Naive B cell (primary cell): ENCODE measurements around the gene FHOD1. TPM values are rescaled to one million over a fixed set of nuclear protein-coding genes. Genes with fewer than 3 reads are reported as not detected.

ENCODE experiments used
- ATAC-seq, 2 donors: fragments of 150-1000 bp; cut with Tn5 transposase; 2 replicates each; pipeline ENCODE4 v1.10.0; 2021; ENCODE audit warnings: low read depth in 2 of 2, mild to moderate bottlenecking in 2 of 2, moderate library complexity in 2 of 2
- DNase-seq: peaks from one replicate; pipeline ENCODE4 v3.0.0; 2022
- H3K27ac Mint-ChIP-seq, 6 donors: one replicate each; pipeline ENCODE4 v1.8.0; 2020 to 2022; ENCODE audit warnings: mild to moderate bottlenecking in 6 of 6, mixed read lengths in 6 of 6, moderate library complexity in 5 of 6, inconsistent platforms in 2 of 6
- H3K27me3 Mint-ChIP-seq, 3 donors: one replicate each; pipeline ENCODE4 v1.8.0; 2021 to 2022; ENCODE audit warnings: mixed read lengths in 3 of 3, mild to moderate bottlenecking in 1 of 3
- H3K36me3 Mint-ChIP-seq, 2 donors: one replicate each; pipeline ENCODE4 v1.8.0; 2020 to 2022; ENCODE audit warnings: mixed read lengths in 2 of 2, inconsistent platforms in 1 of 2, mild to moderate bottlenecking in 1 of 2
- H3K4me1 Mint-ChIP-seq, 3 donors: one replicate each; pipeline ENCODE4 v1.8.0; 2020 to 2022; ENCODE audit warnings: mixed read lengths in 3 of 3, inconsistent platforms in 1 of 3, mild to moderate bottlenecking in 1 of 3, moderate library complexity in 1 of 3
- H3K4me3 Mint-ChIP-seq, 8 donors: one replicate each; pipeline ENCODE4 v1.8.0; 2020 to 2022; ENCODE audit warnings: mild to moderate bottlenecking in 8 of 8, mixed read lengths in 8 of 8, moderate library complexity in 8 of 8, inconsistent platforms in 2 of 8
- H3K9me3 Mint-ChIP-seq, 7 donors: one replicate each; pipeline ENCODE4 v1.8.0; 2020 to 2022; ENCODE audit warnings: mixed read lengths in 7 of 7, mild to moderate bottlenecking in 5 of 7, inconsistent platforms in 2 of 7, moderate library complexity in 1 of 7
- polyA plus RNA-seq, 6 donors: library from polyadenylated mRNA; unstranded; fragments of 300-500 nt; fragmentation: Illumina TruSeq; gene quantifications; one replicate each; pipeline ENCODE4 v1.2.3, GENCODE V29; 2021; ENCODE audit warnings: low read depth in 6 of 6

Gene FHOD1
- polyA plus RNA-seq, 6 donors from 2014 or later = 1.4 to 4.8 (median 2.3) TPM

GRCh38 chr16:67265834-67266233 lies 18.6 kb upstream of the FHOD1 start:
- ATAC-seq (no peak), DNase-seq (no peak)
- Mint-ChIP-seq H3K4me3 (no peak overlapping the region), H3K36me3 (no peaks in the 10 kb centered on the region), H3K27ac (no peak overlapping the region), H3K27me3 (peaks cover 0 to 23% (median 16%) of the 10 kb centered on the region in 3 donors), H3K4me1 (no peaks in the 10 kb centered on the region), H3K9me3 (no peaks in the 10 kb centered on the region)

GRCh38 chr16:67264866-67265265 lies 17.6 kb upstream of the FHOD1 start:
- no peak for DNase-seq
- Mint-ChIP-seq H3K27me3 (peaks cover 0 to 23% (median 16%) of the 10 kb centered on the region in 3 donors), H3K27ac (no peak overlapping the region), H3K4me1 (peaks cover 0 to 4% (median 0%) of the 10 kb centered on the region in 3 donors), H3K4me3 (no peak overlapping the region), H3K36me3 (no peaks in the 10 kb centered on the region), H3K9me3 (no peaks in the 10 kb centered on the region)
- ATAC-seq = no peak

- no peak for ATAC-seq
- peaks cover 0 to 4% (median 0%) of the 10 kb centered on the region in 3 donors for H3K4me1 Mint-ChIP-seq
- no peak overlapping the region for H3K4me3 Mint-ChIP-seq
- H3K27ac Mint-ChIP-seq = no peak overlapping the region
- H3K9me3 Mint-ChIP-seq = no peaks in the 10 kb centered on the region
- no peak for DNase-seq
- H3K27me3 Mint-ChIP-seq = peaks cover 0 to 23% (median 16%) of the 10 kb centered on the region in 3 donors
- H3K36me3 Mint-ChIP-seq = no peaks in the 10 kb centered on the region
Measured at GRCh38 chr16:67264277-67264676, 17.0 kb upstream of the FHOD1 start.

- Mint-ChIP-seq H3K4me1 (peaks cover 0 to 4% (median 0%) of the 10 kb centered on the region in 3 donors), H3K9me3 (no peaks in the 10 kb centered on the region), H3K27me3 (peaks cover 0 to 23% (median 16%) of the 10 kb centered on the region in 3 donors), H3K36me3 (no peaks in the 10 kb centered on the region), H3K27ac (no peak overlapping the region), H3K4me3 (no peak overlapping the region)
- ATAC-seq = no peak
- no peak for DNase-seq
Measured at GRCh38 chr16:67263201-67263600, 15.9 kb upstream of the FHOD1 start.

- DNase-seq = peak; percentile 14
- Mint-ChIP-seq H3K27me3 (peaks cover 10 to 43% (median 29%) of the 10 kb centered on the region in 3 donors), H3K4me3 (peak overlapping the region in 1 of 8 donors; percentile 3), H3K4me1 (peaks cover 0 to 4% (median 0%) of the 10 kb centered on the region in 3 donors), H3K36me3 (no peaks in the 10 kb centered on the region), H3K9me3 (no peaks in the 10 kb centered on the region), H3K27ac (peak overlapping the region in 4 of 6 donors; percentile 26 to 59 (median 37))
- peak; percentile 53 to 68 for ATAC-seq
Measured at GRCh38 chr16:67260426-67261063, 13.3 kb upstream of the FHOD1 start.

- Mint-ChIP-seq H3K4me1 (peaks cover 0 to 4% (median 0%) of the 10 kb centered on the region in 3 donors), H3K27ac (no peak overlapping the region), H3K9me3 (no peaks in the 10 kb centered on the region), H3K36me3 (no peaks in the 10 kb centered on the region), H3K4me3 (no peak overlapping the region), H3K27me3 (peaks cover 10 to 43% (median 34%) of the 10 kb centered on the region in 3 donors)
- ATAC-seq = no peak
- DNase-seq = no peak
Measured at GRCh38 chr16:67259705-67260104, 12.4 kb upstream of the FHOD1 start.

GRCh38 chr16:67258161-67258835 lies 11.0 kb upstream of the FHOD1 start:
- ATAC-seq (no peak), DNase-seq (no peak)
- Mint-ChIP-seq H3K9me3 (no peaks in the 10 kb centered on the region), H3K36me3 (no peaks in the 10 kb centered on the region), H3K27ac (no peak overlapping the region), H3K4me3 (no peak overlapping the region), H3K4me1 (peaks cover 0 to 4% (median 0%) of the 10 kb centered on the region in 3 donors), H3K27me3 (peaks cover 10 to 33% (median 32%) of the 10 kb centered on the region in 3 donors)

- DNase-seq = no peak
- Mint-ChIP-seq H3K4me1 (peaks cover 0 to 4% (median 0%) of the 10 kb centered on the region in 3 donors), H3K27ac (no peak overlapping the region), H3K9me3 (no peaks in the 10 kb centered on the region), H3K36me3 (no peaks in the 10 kb centered on the region), H3K4me3 (peak overlapping the region in 1 of 8 donors; percentile 53), H3K27me3 (peaks cover 10 to 31% (median 27%) of the 10 kb centered on the region in 3 donors)
- no peak for ATAC-seq
Measured at GRCh38 chr16:67257486-67258160, 10.3 kb upstream of the FHOD1 start.

GRCh38 chr16:67256701-67257230 lies 9.5 kb upstream of the FHOD1 start:
- no peak for ATAC-seq
- Mint-ChIP-seq H3K27ac (peak overlapping the region in 1 of 6 donors; percentile 4), H3K4me3 (no peak overlapping the region)

GRCh38 chr16:67255553-67256221 lies 8.4 kb upstream of the FHOD1 start:
- no peak overlapping the region for H3K27ac Mint-ChIP-seq
- peaks cover 10 to 40% (median 28%) of the 10 kb centered on the region in 3 donors for H3K27me3 Mint-ChIP-seq
- no peaks in the 10 kb centered on the region for H3K9me3 Mint-ChIP-seq

More at GRCh38 chr16:67256701-67257230, 9.5 kb upstream of the FHOD1 start:
- H3K36me3 Mint-ChIP-seq = no peaks in the 10 kb centered on the region
- DNase-seq = no peak
- no peaks in the 10 kb centered on the region for H3K9me3 Mint-ChIP-seq
- H3K27me3 Mint-ChIP-seq = peaks cover 10 to 36% (median 24%) of the 10 kb centered on the region in 3 donors
- H3K4me1 Mint-ChIP-seq = peaks cover 0 to 4% (median 0%) of the 10 kb centered on the region in 3 donors

GRCh38 chr16:67254801-67255552 lies 7.7 kb upstream of the FHOD1 start:
- Mint-ChIP-seq H3K4me1 (peaks cover 0 to 2% (median under 1%) of the 10 kb centered on the region in 3 donors), H3K27ac (no peak overlapping the region), H3K9me3 (no peaks in the 10 kb centered on the region), H3K27me3 (peaks cover 10 to 48% (median 36%) of the 10 kb centered on the region in 3 donors), H3K4me3 (no peak overlapping the region), H3K36me3 (no peaks in the 10 kb centered on the region)
- no peak for ATAC-seq
- no peak for DNase-seq

More at GRCh38 chr16:67255553-67256221, 8.4 kb upstream of the FHOD1 start:
- DNase-seq (no peak), ATAC-seq (no peak)
- Mint-ChIP-seq H3K36me3 (no peaks in the 10 kb centered on the region), H3K4me1 (peaks cover 0 to 4% (median 0%) of the 10 kb centered on the region in 3 donors), H3K4me3 (no peak overlapping the region)
